GM12878 (cell line): ENCODE measurements around the gene IL1RAP. TPM values are rescaled to one million over a fixed set of nuclear protein-coding genes. Genes with fewer than 3 reads are reported as not detected.

Source experiments
- ATAC-seq: fragments of 200-7000 bp; cut with Tn5 transposase; 3 replicates; pipeline ENCODE4 v1.9.1; 2020; ENCODE audit warnings: mild to moderate bottlenecking, moderate library complexity
- BruUV-seq: library from RNA; stranded (reverse); fragments of 400-500 nt; replicated peaks from 2 replicates; lab custom pipeline; 2021; lab: Mats Ljungman, UMichigan
- CTCF ChIA-PET: fragments of 300-600 bp; sonication (Branson Sonifier 250); formaldehyde crosslinking; extraction: SDS; loops from one replicate; lab custom pipeline; 2021; ENCODE audit warnings: inconsistent platforms; lab: Yijun Ruan, JAX
- POLR2A ChIA-PET: fragments of 350-600 bp; formaldehyde crosslinking; extraction: SDS; loops from one replicate; lab custom pipeline; 2021; ENCODE audit warnings: inconsistent platforms; lab: Charles Lee
- RAD21 ChIA-PET: fragments of 300-600 bp; sonication (Branson Sonifier 250); formaldehyde crosslinking; loops from one replicate; lab custom pipeline; 2023; ENCODE audit warnings: antibody characterized with exemption; ENCODE audit not compliant: unreplicated experiment; lab: Charles Lee
- SMC1A ChIA-PET: fragments of 300-600 bp; sonication (Branson Sonifier 250); formaldehyde crosslinking; loops from one replicate; lab custom pipeline; 2023; ENCODE audit not compliant: unreplicated experiment, uncharacterized antibody; lab: Charles Lee
- DNase-seq: peaks from one replicate; pipeline ENCODE4 v3.0.0-alpha.2; 2011; ENCODE audit warnings: low read depth, low spot score
- FAIRE-seq: peaks from 3 replicates; lab custom pipeline; 2011; peaks lifted over from hg19 to GRCh38; lab: Jason Lieb, UNC
- H2AFZ ChIP-seq: 2 replicates; pipeline ENCODE4 v1.6.0; 2011; ENCODE audit warnings: low read depth, low read length, control low read depth; ENCODE audit not compliant: control insufficient read depth
- H3K27ac ChIP-seq: 2 replicates; pipeline ENCODE4 v1.5.1; 2011; ENCODE audit warnings: control low read depth; ENCODE audit not compliant: control insufficient read depth, insufficient read depth
- H3K27me3 ChIP-seq, 2 experiments: replicated peaks in 1 of 2; 2 replicates each; pipeline versions ENCODE4 v1.6.0 to v1.6.1; 2011; ENCODE audit warnings: low read length in 1 of 2; ENCODE audit not compliant: control insufficient read depth in 2 of 2, insufficient read depth in 2 of 2
- H3K36me3 ChIP-seq, 2 experiments: 2 replicates each; pipeline ENCODE4 v1.5.1; 2011; ENCODE audit warnings: low read length in 1 of 2; ENCODE audit not compliant: control insufficient read depth in 2 of 2, insufficient read depth in 2 of 2
- H3K4me1 ChIP-seq: 2 replicates; pipeline ENCODE4 v1.6.1; 2011; ENCODE audit warnings: mild to moderate bottlenecking, low read length, moderate library complexity, mixed read lengths; ENCODE audit not compliant: control insufficient read depth, insufficient read depth
- H3K4me2 ChIP-seq: 2 replicates; pipeline ENCODE4 v1.6.0; 2011; ENCODE audit warnings: control low read depth; ENCODE audit not compliant: control insufficient read depth, insufficient read depth
- H3K4me3 ChIP-seq: fragments of 200-600 bp; sonication (generic); 2 replicates; pipeline ENCODE4 v1.5.1; 2016
- H3K79me2 ChIP-seq: 2 replicates; pipeline ENCODE4 v1.6.0; 2011; ENCODE audit warnings: low read length; ENCODE audit not compliant: control insufficient read depth, insufficient read depth
- H3K9ac ChIP-seq: 2 replicates; pipeline ENCODE4 v1.8.0; 2011; ENCODE audit warnings: low read length, control low read depth, mixed read lengths; ENCODE audit not compliant: control insufficient read depth, insufficient read depth
- H3K9me3 ChIP-seq: replicated peaks from 3 replicates; pipeline ENCODE4 v1.5.1; 2011; ENCODE audit warnings: mild to moderate bottlenecking, low read length; ENCODE audit not compliant: control insufficient read depth, insufficient read depth
- H4K20me1 ChIP-seq: 2 replicates; pipeline ENCODE4 v1.6.0; 2011; ENCODE audit not compliant: control insufficient read depth, insufficient read depth
- EED ChIP-seq: sonication (generic); IDR thresholded peaks from 2 replicates; pipeline ENCODE4 v1.6.1; 2016; ENCODE audit warnings: antibody characterized with exemption, low read depth
- JUNB ChIP-seq: IDR thresholded peaks from 2 replicates; pipeline ENCODE4 v1.6.1; 2016; ENCODE audit warnings: antibody characterized with exemption, mild to moderate bottlenecking
- NFIC ChIP-seq: IDR thresholded peaks from 2 replicates; pipeline ENCODE4 v1.6.1; 2012; ENCODE audit warnings: low read depth, mild to moderate bottlenecking, inconsistent platforms, low read length, moderate library complexity
- NFXL1 ChIP-seq: fragments of 450-650 bp; IDR thresholded peaks from 2 replicates; pipeline ENCODE4 v1.6.1; 2017; ENCODE audit warnings: antibody characterized with exemption, mild to moderate bottlenecking, borderline replicate concordance
- NKRF ChIP-seq: fragments of 450-650 bp; conservative IDR thresholded peaks from 2 replicates; pipeline ENCODE4 v1.6.1; 2017; ENCODE audit warnings: mild to moderate bottlenecking, moderate library complexity
- POLR2AphosphoS5 ChIP-seq: IDR thresholded peaks from 2 replicates; pipeline ENCODE4 v1.6.1; 2011; ENCODE audit warnings: mild to moderate bottlenecking, low read length, inconsistent platforms
- RFX5 ChIP-seq: IDR thresholded peaks from 2 replicates; pipeline ENCODE4 v1.6.1; 2011; ENCODE audit warnings: low read depth, low read length, improper control_type of control experiment
- SMAD1 ChIP-seq: fragments of 450-650 bp; IDR thresholded peaks from 2 replicates; pipeline ENCODE4 v1.6.1; 2018; ENCODE audit warnings: mild to moderate bottlenecking, low read depth; ENCODE audit not compliant: partially characterized antibody
- TCF7 ChIP-seq: IDR thresholded peaks from 2 replicates; pipeline ENCODE4 v1.6.1; 2014; ENCODE audit warnings: antibody characterized with exemption, borderline replicate concordance
- WRNIP1 ChIP-seq: IDR thresholded peaks from 2 replicates; pipeline ENCODE4 v1.6.1; 2011; ENCODE audit warnings: low read depth, low read length, improper control_type of control experiment, borderline replicate concordance
- ZZZ3 ChIP-seq: IDR thresholded peaks from 2 replicates; pipeline ENCODE4 v1.6.1; 2011; ENCODE audit warnings: low read depth; ENCODE audit not compliant: control insufficient read depth, insufficient read length
- WGBS: methylation state at CpG from one replicate; pipeline ENCODE4 v1.1.6; 2016; ENCODE audit warnings: low lambda C conversion rate; ENCODE audit not compliant: insufficient replicate concordance, insufficient coverage; ENCODE audit errors: missing lambda C conversion rate; 5-methylcytosine and 5-hydroxymethylcytosine counted together
- in situ Hi-C: fragments of 300-500 bp; cut with MboI; formaldehyde crosslinking; loops from 9 replicates; pipeline ENCODE4 v1.14.3; 2018; ENCODE audit warnings: mixed read lengths
- intact Hi-C: fragments of 100-400 bp; cut with micrococcal nuclease; formaldehyde crosslinking; loops from one replicate; pipeline ENCODE4 v1.14.2; 2022; ENCODE audit not compliant: unreplicated experiment
- polyA plus RNA-seq, 11 experiments: library from polyadenylated mRNA; depleted of rRNA in 4 of 11; unstranded in 6 of 11; stranded (reverse) in 5 of 11; fragments of >200 nt; fragmentation: Nextera tagmentation in 4 of 11; fragmentation: Illumina TruSeq in 1 of 11; extraction: Ambion mirVana in 4 of 11; extraction: Trizol in 1 of 11; gene quantifications; 1 replicate in 1 of 11; 2 replicates in 10 of 11; pipeline versions ENCODE4 v1.2.1 to v1.2.3, GENCODE V29; 2011 to 2016; ENCODE audit warnings: inconsistent platforms in 2 of 11, missing spikeins in 2 of 11, low read depth in 1 of 11
- total RNA-seq, 4 experiments: library from RNA; depleted of rRNA in 3 of 4; stranded (reverse); fragments of >200 nt in 3 of 4; fragmentation: Illumina TruSeq in 1 of 4; extraction: Trizol in 1 of 4; gene quantifications; 2 replicates each; pipeline versions ENCODE4 v1.2.1 to v1.2.3, GENCODE V29; 2013 to 2021
- TF ChIP-seq, protein P1 (sequence below): fragments of 450-650 bp; IDR thresholded peaks from 2 replicates; pipeline ENCODE4 v1.6.1; 2018; ENCODE audit warnings: mild to moderate bottlenecking, low read depth, moderate library complexity; ENCODE audit not compliant: partially characterized antibody

The IL1RAP gene
- total and polyA plus RNA-seq, 10 of the 15 experiments (the other 5 are each of a cell fraction or from before 2014, with no cell fraction given) = 0.17 to 1.0 (median 0.44) TPM; not detected in 1

GRCh38 chr3:190655933-190656332 is 142.0 kb downstream of the IL1RAP start:
- H3K4me3 ChIP-seq = no peak overlapping the region
- in situ Hi-C loops = no loop called here
- intact Hi-C loops = no loop called here
- ATAC-seq (no peak), DNase-seq (no peak), FAIRE-seq (no peak)
- SMC1A ChIA-PET = interaction anchor here (1.1 kb wide), 1 partner anchor 13 kb away, joined by 3 read pairs; no protein-coding TSS in a partner anchor
- no peak overlapping the region for H3K27ac ChIP-seq
- H3K4me2 ChIP-seq = no peak overlapping the region
- no peaks in the 10 kb centered on the region for H4K20me1 ChIP-seq
- no peak overlapping the region for H3K9ac ChIP-seq
- no peaks in the 10 kb centered on the region for H3K79me2 ChIP-seq
- no peaks in the 10 kb centered on the region for H3K36me3 ChIP-seq
- no TSS peak for BruUV-seq
- CTCF ChIA-PET = no interaction called here
- H3K4me1 ChIP-seq = no peaks in the 10 kb centered on the region
- TF ChIP-seq JUNB = no peak
- no peak for TF ChIP-seq NFXL1
- TF ChIP-seq, protein P1, sequence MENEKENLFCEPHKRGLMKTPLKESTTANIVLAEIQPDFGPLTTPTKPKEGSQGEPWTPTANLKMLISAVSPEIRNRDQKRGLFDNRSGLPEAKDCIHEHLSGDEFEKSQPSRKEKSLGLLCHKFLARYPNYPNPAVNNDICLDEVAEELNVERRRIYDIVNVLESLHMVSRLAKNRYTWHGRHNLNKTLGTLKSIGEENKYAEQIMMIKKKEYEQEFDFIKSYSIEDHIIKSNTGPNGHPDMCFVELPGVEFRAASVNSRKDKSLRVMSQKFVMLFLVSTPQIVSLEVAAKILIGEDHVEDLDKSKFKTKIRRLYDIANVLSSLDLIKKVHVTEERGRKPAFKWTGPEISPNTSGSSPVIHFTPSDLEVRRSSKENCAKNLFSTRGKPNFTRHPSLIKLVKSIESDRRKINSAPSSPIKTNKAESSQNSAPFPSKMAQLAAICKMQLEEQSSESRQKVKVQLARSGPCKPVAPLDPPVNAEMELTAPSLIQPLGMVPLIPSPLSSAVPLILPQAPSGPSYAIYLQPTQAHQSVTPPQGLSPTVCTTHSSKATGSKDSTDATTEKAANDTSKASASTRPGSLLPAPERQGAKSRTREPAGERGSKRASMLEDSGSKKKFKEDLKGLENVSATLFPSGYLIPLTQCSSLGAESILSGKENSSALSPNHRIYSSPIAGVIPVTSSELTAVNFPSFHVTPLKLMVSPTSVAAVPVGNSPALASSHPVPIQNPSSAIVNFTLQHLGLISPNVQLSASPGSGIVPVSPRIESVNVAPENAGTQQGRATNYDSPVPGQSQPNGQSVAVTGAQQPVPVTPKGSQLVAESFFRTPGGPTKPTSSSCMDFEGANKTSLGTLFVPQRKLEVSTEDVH = no peak
- no peak for TF ChIP-seq RFX5
- TF ChIP-seq NKRF = no peak
- no peak for TF ChIP-seq SMAD1
- TF ChIP-seq TCF7 = no peak
- no peak for TF ChIP-seq POLR2AphosphoS5
- no peak for TF ChIP-seq NFIC
- no peak for TF ChIP-seq ZZZ3
- TF ChIP-seq EED = no peak
- no peak for TF ChIP-seq WRNIP1
- H3K9me3 ChIP-seq = no peaks in the 10 kb centered on the region
- RAD21 ChIA-PET = no interaction called here
- no peak overlapping the region for H2AFZ ChIP-seq
- POLR2A ChIA-PET = no interaction called here
- H3K27me3 ChIP-seq = no peaks in the 10 kb centered on the region
- 32% methylated on average over 5 of the region's 5 CpGs for WGBS
